Measurements from ENCODE around the gene XCR1. TPM values are rescaled to one million over a fixed set of nuclear protein-coding genes. Genes with fewer than 3 reads are reported as not detected.

Gene XCR1
- total and polyA plus RNA-seq, 9 of the 15 experiments (the other 6 are each of a cell fraction or from before 2014, with no cell fraction given) = not detected

- Histone ChIP-seq H4K20me1 (replicated peaks; ENCODE audit: control insufficient read depth, insufficient read depth, low read length) (no peaks in the 10 kb centered on the region), H3K9ac (ENCODE audit: insufficient read depth in 1 of 2, low read depth in 2 of 2, low read length in 2 of 2) (no peak overlapping the region), H3K4me3 (no peak overlapping the region), H3K27me3 (ENCODE audit: control insufficient read depth in 2 of 2, insufficient read depth in 2 of 2, low read length in 2 of 2) (peaks cover 4 to 24% of the 10 kb centered on the region in 2 experiments; a peak in 4 of 5 replicates), H2AFZ (ENCODE audit: low read depth, low read length) (no peak overlapping the region), H3K79me2 (ENCODE audit: control insufficient read depth, insufficient read depth, low read length) (no peaks in the 10 kb centered on the region), H3K36me3 (ENCODE audit: control insufficient read depth, insufficient read depth, low read length) (no peaks in the 10 kb centered on the region), H3K4me2 (ENCODE audit: insufficient read depth, low read length) (no peak overlapping the region), H3K27ac (ENCODE audit: extremely low read depth, low read depth, low read length) (no peak overlapping the region), H3K4me1 (replicated peaks in 1 of 2; ENCODE audit: control insufficient read depth in 2 of 2, insufficient read depth in 2 of 2, low read length in 2 of 2) (no peaks in the 10 kb centered on the region; a peak in 1 of 5 replicates), H3K9me3 (replicated peaks; ENCODE audit: control insufficient read depth, insufficient read depth, low read depth, low read length) (peaks cover 4% of the 10 kb centered on the region; the same call in 1 of the 2 replicates), H3K9me1 (ENCODE audit: control insufficient read depth, insufficient read depth, low read length) (no peaks in the 10 kb centered on the region)
- DNase-seq (ENCODE audit: extremely low read depth in 1 of 4, low spot score in 3 of 4) (no peak), ATAC-seq (no peak), FAIRE-seq (no peak)
- ChIA-PET POLR2A (interaction anchor here (0.7 to 1.1 kb wide), 2 partner anchors 16 to 674 kb away, joined by 3 to 4 read pairs; no protein-coding TSS in a partner anchor), CTCF (ENCODE audit: low intra/inter-chr PET ratio) (no interaction called here)
- no TSS peak for BruUV-seq (replicated peaks)
- in situ Hi-C loops (cut with MboI) (no loop called here), intact Hi-C loops (cut with micrococcal nuclease) (no loop called here)
- TF ChIP-seq, protein P1, sequence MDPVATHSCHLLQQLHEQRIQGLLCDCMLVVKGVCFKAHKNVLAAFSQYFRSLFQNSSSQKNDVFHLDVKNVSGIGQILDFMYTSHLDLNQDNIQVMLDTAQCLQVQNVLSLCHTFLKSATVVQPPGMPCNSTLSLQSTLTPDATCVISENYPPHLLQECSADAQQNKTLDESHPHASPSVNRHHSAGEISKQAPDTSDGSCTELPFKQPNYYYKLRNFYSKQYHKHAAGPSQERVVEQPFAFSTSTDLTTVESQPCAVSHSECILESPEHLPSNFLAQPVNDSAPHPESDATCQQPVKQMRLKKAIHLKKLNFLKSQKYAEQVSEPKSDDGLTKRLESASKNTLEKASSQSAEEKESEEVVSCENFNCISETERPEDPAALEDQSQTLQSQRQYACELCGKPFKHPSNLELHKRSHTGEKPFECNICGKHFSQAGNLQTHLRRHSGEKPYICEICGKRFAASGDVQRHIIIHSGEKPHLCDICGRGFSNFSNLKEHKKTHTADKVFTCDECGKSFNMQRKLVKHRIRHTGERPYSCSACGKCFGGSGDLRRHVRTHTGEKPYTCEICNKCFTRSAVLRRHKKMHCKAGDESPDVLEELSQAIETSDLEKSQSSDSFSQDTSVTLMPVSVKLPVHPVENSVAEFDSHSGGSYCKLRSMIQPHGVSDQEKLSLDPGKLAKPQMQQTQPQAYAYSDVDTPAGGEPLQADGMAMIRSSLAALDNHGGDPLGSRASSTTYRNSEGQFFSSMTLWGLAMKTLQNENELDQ (CRISPR knock-in tag; IDR thresholded peaks at IDR 0.05; ENCODE audit: borderline replicate concordance) = no peak
- TF ChIP-seq NFATC3 (IDR thresholded peaks at IDR 0.05) (no peak), NR3C1 (CRISPR knock-in tag; IDR thresholded peaks at IDR 0.05) (no peak)
- TF ChIP-seq, protein P2, sequence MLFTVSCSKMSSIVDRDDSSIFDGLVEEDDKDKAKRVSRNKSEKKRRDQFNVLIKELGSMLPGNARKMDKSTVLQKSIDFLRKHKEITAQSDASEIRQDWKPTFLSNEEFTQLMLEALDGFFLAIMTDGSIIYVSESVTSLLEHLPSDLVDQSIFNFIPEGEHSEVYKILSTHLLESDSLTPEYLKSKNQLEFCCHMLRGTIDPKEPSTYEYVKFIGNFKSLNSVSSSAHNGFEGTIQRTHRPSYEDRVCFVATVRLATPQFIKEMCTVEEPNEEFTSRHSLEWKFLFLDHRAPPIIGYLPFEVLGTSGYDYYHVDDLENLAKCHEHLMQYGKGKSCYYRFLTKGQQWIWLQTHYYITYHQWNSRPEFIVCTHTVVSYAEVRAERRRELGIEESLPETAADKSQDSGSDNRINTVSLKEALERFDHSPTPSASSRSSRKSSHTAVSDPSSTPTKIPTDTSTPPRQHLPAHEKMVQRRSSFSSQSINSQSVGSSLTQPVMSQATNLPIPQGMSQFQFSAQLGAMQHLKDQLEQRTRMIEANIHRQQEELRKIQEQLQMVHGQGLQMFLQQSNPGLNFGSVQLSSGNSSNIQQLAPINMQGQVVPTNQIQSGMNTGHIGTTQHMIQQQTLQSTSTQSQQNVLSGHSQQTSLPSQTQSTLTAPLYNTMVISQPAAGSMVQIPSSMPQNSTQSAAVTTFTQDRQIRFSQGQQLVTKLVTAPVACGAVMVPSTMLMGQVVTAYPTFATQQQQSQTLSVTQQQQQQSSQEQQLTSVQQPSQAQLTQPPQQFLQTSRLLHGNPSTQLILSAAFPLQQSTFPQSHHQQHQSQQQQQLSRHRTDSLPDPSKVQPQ (CRISPR knock-in tag; IDR thresholded peaks at IDR 0.05; ENCODE audit: borderline replicate concordance) = no peak
- WGBS (ENCODE audit: insufficient coverage, low coverage, missing lambda C conversion rate) = 2% methylated on average over 6 of the region's 6 CpGs
These were observed 3.3 kb upstream of the XCR1 start for GRCh38 chr3:46030626-46031025.

Data from K562 (cell line).